Measurements from ENCODE around the gene POC5.
"Not testable (repeated sequence)": the region's sequence is repeated elsewhere in the genome, so short reads cannot be mapped to it uniquely, and the experiment has no call there.

POC5 gene

GRCh38 chr5:75717082-75717922 lies at the start of gene POC5:
TSS of gene POC5 (minus strand) at chr5:75717437. CDS start at chr5:75712937, 4,500 bp downstream.
- peak; percentile 98 for DNase-seq (ENCODE audit: low read depth, low spot score)

- no peak for DNase-seq (ENCODE audit: low read depth, low spot score)
Measured at GRCh38 chr5:75758116-75758515, 40.9 kb upstream of the POC5 start.

- no peak for DNase-seq (ENCODE audit: low read depth, low spot score)
Measured at GRCh38 chr5:75756981-75757380, 39.7 kb upstream of the POC5 start.

- DNase-seq (ENCODE audit: low read depth, low spot score): no peak
Measured at GRCh38 chr5:75756211-75756610, 39.0 kb upstream of the POC5 start.

GRCh38 chr5:75753182-75753581 lies 35.9 kb upstream of the POC5 start:
- no peak for DNase-seq (ENCODE audit: low read depth, low spot score)

- DNase-seq (ENCODE audit: low read depth, low spot score): no peak
Measured at GRCh38 chr5:75744355-75744754, 27.1 kb upstream of the POC5 start.

GRCh38 chr5:75736273-75736672 lies 19.0 kb upstream of the POC5 start:
- DNase-seq (ENCODE audit: low read depth, low spot score): no peak

GRCh38 chr5:75734913-75735789 lies 17.9 kb upstream of the POC5 start:
- no peak for DNase-seq (ENCODE audit: low read depth, low spot score)

GRCh38 chr5:75733767-75734166 lies 16.5 kb upstream of the POC5 start:
- DNase-seq (ENCODE audit: low read depth, low spot score): no peak

- not testable (repeated sequence) for DNase-seq (ENCODE audit: low read depth, low spot score)
Measured at GRCh38 chr5:75731515-75731914, 14.3 kb upstream of the POC5 start.

- no peak for DNase-seq (ENCODE audit: low read depth, low spot score)
Measured at GRCh38 chr5:75729321-75729720, 12.1 kb upstream of the POC5 start.

- DNase-seq (ENCODE audit: low read depth, low spot score): no peak
Measured at GRCh38 chr5:75727931-75728330, 10.7 kb upstream of the POC5 start.

- DNase-seq (ENCODE audit: low read depth, low spot score): not testable (repeated sequence)
Measured at GRCh38 chr5:75726224-75726623, 9.0 kb upstream of the POC5 start.

- DNase-seq (ENCODE audit: low read depth, low spot score): no peak
Measured at GRCh38 chr5:75723378-75723777, 6.1 kb upstream of the POC5 start.

- no peak for DNase-seq (ENCODE audit: low read depth, low spot score)
Measured at GRCh38 chr5:75721573-75721972, 4.3 kb upstream of the POC5 start.

- no peak for DNase-seq (ENCODE audit: low read depth, low spot score)
Measured at GRCh38 chr5:75720882-75721281, 3.6 kb upstream of the POC5 start.

GRCh38 chr5:75716715-75717081 lies 539 bp downstream of the POC5 start:
- DNase-seq (ENCODE audit: low read depth, low spot score): no peak

GRCh38 chr5:75712091-75712490 lies 5.1 kb downstream of the POC5 start:
- no peak for DNase-seq (ENCODE audit: low read depth, low spot score)

GRCh38 chr5:75711151-75711550 lies 6.1 kb downstream of the POC5 start:
- DNase-seq (ENCODE audit: low read depth, low spot score): no peak

- DNase-seq (ENCODE audit: low read depth, low spot score): no peak
Measured at GRCh38 chr5:75710637-75711036, 6.6 kb downstream of the POC5 start.

GRCh38 chr5:75707911-75708509 lies 9.2 kb downstream of the POC5 start:
- DNase-seq (ENCODE audit: low read depth, low spot score): no peak

- DNase-seq (ENCODE audit: low read depth, low spot score): no peak
Measured at GRCh38 chr5:75706775-75707174, 10.5 kb downstream of the POC5 start.
